ENCODE measurements around the gene PIP4K2A.

- no peak for TF ChIP-seq CTCF (IDR thresholded peaks at IDR 0.05)
- no peak for TF ChIP-seq POLR2A (IDR thresholded peaks at IDR 0.05)
- TF ChIP-seq POLR2AphosphoS5 (IDR thresholded peaks at IDR 0.05): peak in 1 of 2 donors; percentile 36
- TF ChIP-seq EP300 (IDR thresholded peaks at IDR 0.05): no peak
Measured at GRCh38 chr10:22630234-22631174, 83.9 kb downstream of the PIP4K2A start.
